Measurements from ENCODE around the gene NDUFS1. TPM values are rescaled to one million over a fixed set of nuclear protein-coding genes. Genes with fewer than 3 reads are reported as not detected.
A peak's percentile ranks its signal among the peaks of the same experiment; 100 is the strongest.

NDUFS1 gene
- total RNA-seq, 1 experiment from 2014 or later: 106 TPM

DNA sequence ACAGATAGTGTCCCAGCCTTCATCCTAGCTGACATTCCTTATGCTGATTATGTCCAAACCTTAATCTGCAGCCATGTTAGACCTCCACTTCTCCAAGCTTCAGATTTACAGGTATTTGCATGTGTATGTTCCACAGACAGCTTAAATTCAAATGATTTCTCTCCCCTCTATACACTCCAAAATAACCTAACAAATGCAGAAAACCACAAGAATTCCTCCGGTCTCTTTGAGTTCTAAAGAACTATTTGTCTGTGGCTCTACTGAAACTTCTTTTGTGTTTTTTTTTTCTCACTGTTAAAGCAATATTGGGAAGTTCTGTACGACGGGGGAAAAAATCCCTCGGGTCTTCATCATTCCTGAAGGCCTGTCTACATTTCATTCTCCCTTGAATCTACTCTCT is 8.6 kb downstream of the NDUFS1 start:
- TF ChIP-seq TCF7L2 (IDR thresholded peaks at IDR 0.05; ENCODE audit: low read depth, low read length): no peak
- TF ChIP-seq, protein P1, sequence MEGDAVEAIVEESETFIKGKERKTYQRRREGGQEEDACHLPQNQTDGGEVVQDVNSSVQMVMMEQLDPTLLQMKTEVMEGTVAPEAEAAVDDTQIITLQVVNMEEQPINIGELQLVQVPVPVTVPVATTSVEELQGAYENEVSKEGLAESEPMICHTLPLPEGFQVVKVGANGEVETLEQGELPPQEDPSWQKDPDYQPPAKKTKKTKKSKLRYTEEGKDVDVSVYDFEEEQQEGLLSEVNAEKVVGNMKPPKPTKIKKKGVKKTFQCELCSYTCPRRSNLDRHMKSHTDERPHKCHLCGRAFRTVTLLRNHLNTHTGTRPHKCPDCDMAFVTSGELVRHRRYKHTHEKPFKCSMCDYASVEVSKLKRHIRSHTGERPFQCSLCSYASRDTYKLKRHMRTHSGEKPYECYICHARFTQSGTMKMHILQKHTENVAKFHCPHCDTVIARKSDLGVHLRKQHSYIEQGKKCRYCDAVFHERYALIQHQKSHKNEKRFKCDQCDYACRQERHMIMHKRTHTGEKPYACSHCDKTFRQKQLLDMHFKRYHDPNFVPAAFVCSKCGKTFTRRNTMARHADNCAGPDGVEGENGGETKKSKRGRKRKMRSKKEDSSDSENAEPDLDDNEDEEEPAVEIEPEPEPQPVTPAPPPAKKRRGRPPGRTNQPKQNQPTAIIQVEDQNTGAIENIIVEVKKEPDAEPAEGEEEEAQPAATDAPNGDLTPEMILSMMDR (IDR thresholded peaks at IDR 0.05): no peak
- no peak for TF ChIP-seq POLR2AphosphoS5 (IDR thresholded peaks at IDR 0.05; ENCODE audit: low read depth, low read length)
- ChIA-PET POLR2A (no interaction called here), CTCF (no interaction called here)
- Histone ChIP-seq H3K36me3 (ENCODE audit: control insufficient read depth, insufficient read depth, low read length) (peaks cover 41% of the 10 kb centered on the region), H3K4me3 (ENCODE audit: low read depth in 2 of 2, low read length in 2 of 2) (no peak overlapping the region), H3K27me3 (ENCODE audit: control insufficient read depth, insufficient read depth, low read length) (no peaks in the 10 kb centered on the region), H3K4me1 (ENCODE audit: control insufficient read depth, insufficient read depth, low read length) (no peaks in the 10 kb centered on the region), H3K9me3 (ENCODE audit: control insufficient read depth, insufficient read depth, low read depth, low read length) (no peaks in the 10 kb centered on the region), H3K27ac (ENCODE audit: low read length) (no peak overlapping the region)
- no TSS peak for BruUV-seq (replicated peaks)
- DNase-seq (ENCODE audit: low read depth, low spot score): no peak
- intact Hi-C loops (cut with micrococcal nuclease; ENCODE audit: unreplicated experiment) (no loop called here), in situ Hi-C loops (cut with HindIII; ENCODE audit: low pct_unique_long_range_greater_than_20kb, low sequenced_read_pairs) (no loop called here)
- no peak for ATAC-seq

DNA sequence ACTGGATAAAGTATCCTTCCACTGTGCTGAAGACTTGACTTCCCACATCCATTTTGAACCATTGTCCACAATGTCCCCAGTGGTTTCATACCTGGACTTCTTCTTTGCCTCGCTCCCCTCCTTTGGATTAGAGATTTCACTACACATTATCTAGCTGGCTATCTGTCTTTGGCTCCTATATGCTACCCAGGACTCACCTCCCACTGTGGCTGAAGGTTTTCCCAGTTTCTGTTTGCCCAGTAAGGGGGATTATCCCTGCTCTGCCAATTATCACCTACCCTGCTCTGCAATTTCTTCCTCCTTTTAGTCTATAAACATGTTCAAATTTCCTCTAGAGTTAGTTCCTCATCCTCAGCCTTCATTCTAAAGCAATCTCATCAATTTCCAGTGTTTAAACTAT is 9.1 kb downstream of the NDUFS1 start:
- intact Hi-C loops (cut with micrococcal nuclease; ENCODE audit: unreplicated experiment): no loop called here
- Histone ChIP-seq H3K4me1 (ENCODE audit: control insufficient read depth, insufficient read depth, low read length) (no peaks in the 10 kb centered on the region), H3K27me3 (ENCODE audit: control insufficient read depth, insufficient read depth, low read length) (no peaks in the 10 kb centered on the region), H3K4me3 (ENCODE audit: low read depth in 2 of 2, low read length in 2 of 2) (no peak overlapping the region), H3K36me3 (ENCODE audit: control insufficient read depth, insufficient read depth, low read length) (peaks cover 42% of the 10 kb centered on the region), H3K27ac (ENCODE audit: low read length) (no peak overlapping the region), H3K9me3 (ENCODE audit: control insufficient read depth, insufficient read depth, low read depth, low read length) (no peaks in the 10 kb centered on the region)
- ATAC-seq (no peak), DNase-seq (ENCODE audit: low read depth, low spot score) (no peak)
- in situ Hi-C loops (cut with HindIII; ENCODE audit: low pct_unique_long_range_greater_than_20kb, low sequenced_read_pairs): no loop called here
- BruUV-seq (replicated peaks): TSS peak; percentile 8
- POLR2A ChIA-PET: no interaction called here
- no peak for TF ChIP-seq POLR2AphosphoS5 (IDR thresholded peaks at IDR 0.05; ENCODE audit: low read depth, low read length)
- CTCF ChIA-PET: no interaction called here

DNA sequence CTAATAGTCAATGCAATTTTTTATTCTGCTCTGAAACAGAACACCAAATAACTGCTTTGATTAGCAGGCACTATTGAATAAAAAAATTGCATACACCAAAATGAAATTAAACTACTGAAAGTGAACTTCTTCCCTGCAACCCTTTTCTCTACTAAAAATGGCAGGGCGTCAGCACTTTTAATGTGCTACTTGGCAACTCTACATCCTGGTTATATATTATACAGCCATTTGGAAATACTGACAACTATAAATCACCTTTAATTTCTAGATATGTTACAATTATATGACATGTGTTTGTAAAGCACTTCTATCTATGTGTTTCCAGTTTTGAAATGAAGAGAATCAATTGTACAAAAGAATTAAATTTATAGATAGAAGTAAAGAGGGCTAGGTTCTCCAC is 9.9 kb downstream of the NDUFS1 start:
- Histone ChIP-seq H3K27me3 (ENCODE audit: control insufficient read depth, insufficient read depth, low read length) (no peaks in the 10 kb centered on the region), H3K4me1 (ENCODE audit: control insufficient read depth, insufficient read depth, low read length) (no peaks in the 10 kb centered on the region), H3K9me3 (ENCODE audit: control insufficient read depth, insufficient read depth, low read depth, low read length) (no peaks in the 10 kb centered on the region), H3K27ac (ENCODE audit: low read length) (no peak overlapping the region), H3K4me3 (ENCODE audit: low read depth in 2 of 2, low read length in 2 of 2) (no peak overlapping the region), H3K36me3 (ENCODE audit: control insufficient read depth, insufficient read depth, low read length) (peaks cover 50% of the 10 kb centered on the region)
- in situ Hi-C loops (cut with HindIII; ENCODE audit: low pct_unique_long_range_greater_than_20kb, low sequenced_read_pairs): no loop called here
- intact Hi-C loops (cut with micrococcal nuclease; ENCODE audit: unreplicated experiment): no loop called here
- DNase-seq (ENCODE audit: low read depth, low spot score) (no peak), ATAC-seq (no peak)
- CTCF ChIA-PET: no interaction called here
- TF ChIP-seq, protein P1 (IDR thresholded peaks at IDR 0.05): no peak
- no peak for TF ChIP-seq TCF7L2 (IDR thresholded peaks at IDR 0.05; ENCODE audit: low read depth, low read length)
- no peak for TF ChIP-seq REST (IDR thresholded peaks at IDR 0.05; ENCODE audit: insufficient read depth in 1 of 2, low read depth in 2 of 2, low read length in 1 of 2)
- no peak for TF ChIP-seq SIN3A (IDR thresholded peaks at IDR 0.05; ENCODE audit: borderline replicate concordance, insufficient read depth, low read depth, low read length)
- no peak for TF ChIP-seq POLR2AphosphoS5 (IDR thresholded peaks at IDR 0.05; ENCODE audit: low read depth, low read length)
- POLR2A ChIA-PET: no interaction called here
- no TSS peak for BruUV-seq (replicated peaks)

Data from Panc1 (cell line).